HCT116 (cell line): ENCODE data around the gene MXI1. TPM values are rescaled to one million over a fixed set of nuclear protein-coding genes. Genes with fewer than 3 reads are reported as not detected.
A peak's percentile ranks its signal among the peaks of the same experiment; 100 is the strongest.

Experiments
- ATAC-seq: fragments of 200-7000 bp; cut with Tn5 transposase; 2 replicates; pipeline ENCODE4 v1.9.1; 2020; ENCODE audit warnings: mild to moderate bottlenecking, moderate library complexity
- BruUV-seq: library from RNA; stranded (reverse); fragments of 400-500 nt; replicated peaks from 2 replicates; lab custom pipeline; 2021; lab: Mats Ljungman, UMichigan
- CTCF ChIA-PET: fragments of 300-600 bp; sonication (Branson Sonifier 250); formaldehyde crosslinking; loops from one replicate; lab custom pipeline; 2021; ENCODE audit warnings: antibody characterized with exemption; lab: Charles Lee
- POLR2A ChIA-PET: fragments of 300-600, 350-600 bp; sonication (Branson Sonifier 250); formaldehyde crosslinking; loops from one replicate; lab custom pipeline; 2021; ENCODE audit warnings: antibody characterized with exemption; lab: Charles Lee
- RAD21 ChIA-PET, 2 experiments: fragments of 300-600 bp; sonication (Branson Sonifier 250); formaldehyde crosslinking; loops; one replicate each; lab custom pipeline; 2023; ENCODE audit warnings: low total read pairs in 2 of 2; ENCODE audit not compliant: uncharacterized antibody in 2 of 2, unreplicated experiment in 2 of 2, low non-redundant PET in 1 of 2; lab: Charles Lee
- DNase-seq: peaks from one replicate; pipeline ENCODE4 v3.0.0-alpha.2; 2010; ENCODE audit warnings: low read depth, low spot score
- H2AFZ ChIP-seq: fragments of 200-600 bp; shearing (Covaris generic), sonication (generic); 2 replicates; pipeline ENCODE4 v1.6.1; 2017; ENCODE audit warnings: low read depth, mixed run types, mixed read lengths, antibody characterized with exemption, low read length; ENCODE audit not compliant: poor library complexity, severe bottlenecking
- H3K27ac ChIP-seq: 2 replicates; pipeline ENCODE4 v1.5.1; 2012; ENCODE audit warnings: low read depth, low read length
- H3K27me3 ChIP-seq: fragments of 200-600 bp; sonication (generic); 2 replicates; pipeline ENCODE4 v1.6.1; 2016; ENCODE audit warnings: mixed run types, low read length, mixed read lengths; ENCODE audit not compliant: insufficient read depth
- H3K36me3 ChIP-seq, 2 experiments: fragments of 200-500 bp in 1 of 2; fragments of 200-600 bp in 1 of 2; sonication (Bioruptor generic) in 1 of 2; sonication (generic) in 1 of 2; 2 replicates each; pipeline versions ENCODE4 v1.5.1 to v1.6.1; 2014 to 2016; ENCODE audit warnings: low read length in 2 of 2, inconsistent platforms in 1 of 2, mixed read lengths in 1 of 2, mixed run types in 1 of 2; ENCODE audit not compliant: insufficient read depth in 2 of 2, control insufficient read depth in 1 of 2
- H3K4me1 ChIP-seq, 2 experiments: fragments of 200-600 bp in 1 of 2; sonication (generic) in 1 of 2; 2 replicates each; pipeline versions ENCODE4 v1.5.1 to v1.6.1; 2012 to 2017; ENCODE audit warnings: low read length in 2 of 2, inconsistent platforms in 1 of 2, mild to moderate bottlenecking in 1 of 2, mixed read lengths in 1 of 2, mixed run types in 1 of 2, moderate library complexity in 1 of 2; ENCODE audit not compliant: insufficient read depth in 2 of 2, control insufficient read depth in 1 of 2
- H3K4me2 ChIP-seq: fragments of 200-600 bp; sonication (generic); 2 replicates; pipeline ENCODE4 v1.6.1; 2017; ENCODE audit warnings: mixed run types, low read length, mixed read lengths
- H3K4me3 ChIP-seq, 2 experiments: fragments of 200-600 bp in 1 of 2; sonication (generic) in 1 of 2; replicated peaks in 1 of 2; 2 replicates each; pipeline ENCODE4 v1.5.1; 2011 to 2016; ENCODE audit warnings: low read length in 2 of 2, control low read depth in 1 of 2, low read depth in 1 of 2, mild to moderate bottlenecking in 1 of 2, mixed read lengths in 1 of 2, mixed run types in 1 of 2
- H3K79me2 ChIP-seq: fragments of 200-600 bp; sonication (generic); 2 replicates; pipeline ENCODE4 v1.6.1; 2017; ENCODE audit warnings: mild to moderate bottlenecking, mixed run types, low read length, moderate library complexity, mixed read lengths; ENCODE audit not compliant: insufficient read depth
- H3K9ac ChIP-seq: fragments of 200-600 bp; sonication (generic); 2 replicates; pipeline ENCODE4 v1.6.1; 2016; ENCODE audit warnings: low read length, mixed read lengths
- H3K9me2 ChIP-seq: fragments of 200-600 bp; sonication (generic), shearing (Covaris generic); 2 replicates; pipeline ENCODE4 v1.6.1; 2017; ENCODE audit warnings: mixed run types, mild to moderate bottlenecking, moderate library complexity; ENCODE audit not compliant: insufficient read depth
- H3K9me3 ChIP-seq, 2 experiments: fragments of 200-500 bp in 1 of 2; fragments of 200-600 bp in 1 of 2; sonication (Bioruptor generic) in 1 of 2; sonication (generic) in 1 of 2; 2 replicates each; pipeline ENCODE4 v1.6.1; 2014 to 2017; ENCODE audit warnings: low read length in 2 of 2, mixed read lengths in 2 of 2, inconsistent platforms in 1 of 2, low read depth in 1 of 2, mild to moderate bottlenecking in 1 of 2, mixed run types in 1 of 2, moderate library complexity in 1 of 2; ENCODE audit not compliant: control insufficient read depth in 1 of 2, insufficient read depth in 1 of 2
- H4K20me1 ChIP-seq: fragments of 200-600 bp; sonication (generic), shearing (Covaris generic); 2 replicates; pipeline ENCODE4 v1.6.1; 2017; ENCODE audit warnings: mixed run types, mild to moderate bottlenecking, moderate library complexity; ENCODE audit not compliant: insufficient read depth
- ATF3 ChIP-seq: IDR thresholded peaks from 2 replicates; pipeline ENCODE4 v1.6.1; 2012
- CBX3 ChIP-seq: IDR thresholded peaks from 2 replicates; pipeline ENCODE4 v1.6.1; 2012; ENCODE audit warnings: low read depth
- CTCF ChIP-seq, 3 experiments: fragments of 200-600 bp in 1 of 3; sonication (generic) in 1 of 3; IDR thresholded peaks in 2 of 3; conservative IDR thresholded peaks in 1 of 3; 2 replicates each; pipeline ENCODE4 v1.5.1; 2012 to 2017; ENCODE audit warnings: low read depth in 2 of 3, low read length in 2 of 3, antibody characterized with exemption in 1 of 3, borderline replicate concordance in 1 of 3, control low read depth in 1 of 3, mild to moderate bottlenecking in 1 of 3, mixed read lengths in 1 of 3, mixed run types in 1 of 3, moderate library complexity in 1 of 3; ENCODE audit not compliant: insufficient read depth in 1 of 3
- EZH2 ChIP-seq: fragments of 200-600 bp; sonication (generic); IDR thresholded peaks from 2 replicates; pipeline ENCODE4 v1.6.1; 2017; ENCODE audit warnings: antibody characterized with exemption, mixed run types
- REST ChIP-seq: IDR thresholded peaks from 2 replicates; pipeline ENCODE4 v1.6.1; 2012; ENCODE audit warnings: low read depth
- SRF ChIP-seq: IDR thresholded peaks from 2 replicates; pipeline ENCODE4 v1.6.1; 2012; ENCODE audit warnings: low read depth
- TCF7L2 ChIP-seq: IDR thresholded peaks from 2 replicates; pipeline ENCODE4 v1.7.0; 2011; ENCODE audit warnings: borderline replicate concordance, inconsistent platforms; ENCODE audit not compliant: insufficient read depth, insufficient read length; ENCODE audit errors: extremely low read depth
- YY1 ChIP-seq: IDR thresholded peaks from 2 replicates; pipeline ENCODE4 v1.6.1; 2011; ENCODE audit warnings: low read length, low read depth, moderate library complexity, mild to moderate bottlenecking; ENCODE audit not compliant: insufficient replicate concordance; ENCODE audit errors: extremely low read depth
- ZFX ChIP-seq: fragments of 450-650 bp; IDR thresholded peaks from 2 replicates; pipeline ENCODE4 v1.6.1; 2017
- intact Hi-C: fragments of 100-400 bp; cut with micrococcal nuclease; formaldehyde crosslinking; loops from 2 replicates; pipeline ENCODE4 v1.10.0; 2022
- total RNA-seq: library from RNA; stranded (reverse); gene quantifications from one replicate; pipeline ENCODE4 v1.2.1, GENCODE V29; 2021; ENCODE audit not compliant: unreplicated experiment
- TF ChIP-seq, protein P1 (sequence below): IDR thresholded peaks from 2 replicates; pipeline ENCODE4 v1.6.1; 2012

Gene MXI1
- total RNA-seq, 1 experiment from 2014 or later = 57.0 TPM

- no TSS peak for BruUV-seq
- H3K9ac ChIP-seq = no peak overlapping the region
- no peaks in the 10 kb centered on the region for H3K27me3 ChIP-seq
- RAD21 ChIA-PET = interaction anchor here (0.7 to 2.0 kb wide), 3 partner anchors 42 to 289 kb away, joined by 3 to 5 read pairs (median 3); no protein-coding TSS in a partner anchor
- CTCF ChIA-PET = interaction anchor here (1.1 to 1.5 kb wide), 4 partner anchors 140 to 361 kb away, joined by 4 to 6 read pairs (median 4); no protein-coding TSS in a partner anchor
- no peak overlapping the region for H3K27ac ChIP-seq
- peaks cover 6 to 28% of the 10 kb centered on the region in 2 experiments; a peak in 3 of 4 replicates for H3K4me1 ChIP-seq
- H3K9me2 ChIP-seq = no peaks in the 10 kb centered on the region
- POLR2A ChIA-PET = interaction anchor here (0.9 to 2.0 kb wide), 2 partner anchors 187 to 202 kb away, joined by 3 to 6 read pairs; partner anchors contain the start of gene DUSP5
- intact Hi-C loops = loop anchor here (1.0 to 5.0 kb wide), 7 partner anchors 42 to 582 kb away; no protein-coding TSS in a partner anchor
- H3K79me2 ChIP-seq = no peaks in the 10 kb centered on the region
- peak overlapping the region; percentile 99 for H2AFZ ChIP-seq
- H3K9me3 ChIP-seq = no peaks in the 10 kb centered on the region
- no peak overlapping the region for H3K4me3 ChIP-seq
- H3K36me3 ChIP-seq = no peaks in the 10 kb centered on the region
- peak overlapping the region; percentile 48; the same call in 1 of the 2 replicates for H3K4me2 ChIP-seq
- DNase-seq = no peak
- TF ChIP-seq SRF (no peak), TCF7L2 (peak; percentile 37)
- TF ChIP-seq, all 23 proteins: peak for 1
- ATAC-seq = no peak
- no peaks in the 10 kb centered on the region for H4K20me1 ChIP-seq
Measured at GRCh38 chr10:110310741-110311140, 103.3 kb downstream of the MXI1 start.

DNA sequence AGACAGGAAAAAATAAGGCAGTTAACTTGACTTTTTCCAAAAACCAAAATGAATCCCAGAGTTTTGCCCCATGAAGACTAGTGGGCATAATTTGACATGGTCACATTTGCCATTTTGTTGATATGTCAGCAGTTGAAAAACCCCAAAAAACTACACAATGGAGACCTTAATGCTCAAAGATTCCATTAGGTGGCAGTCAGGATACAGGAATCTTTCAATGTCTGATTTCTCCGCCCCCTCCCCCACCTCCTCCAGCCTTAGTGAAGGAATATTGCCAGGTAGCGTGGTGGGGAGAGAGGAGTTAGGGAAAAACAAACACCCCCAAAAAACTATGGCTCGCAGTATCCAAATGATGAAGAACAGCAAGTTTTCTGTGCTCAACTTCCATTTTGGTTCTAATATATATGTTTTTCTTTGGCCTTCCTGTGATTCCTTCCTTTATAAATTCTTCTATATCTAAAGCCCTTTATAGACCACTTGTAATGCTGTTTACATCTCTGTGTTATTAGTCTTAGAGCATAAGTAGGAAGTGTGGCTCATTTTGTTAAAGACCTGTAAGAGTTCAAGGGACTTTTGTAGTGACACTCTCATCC lies 104.0 kb downstream of the MXI1 start:
- no peaks in the 10 kb centered on the region for H3K36me3 ChIP-seq
- H3K9me3 ChIP-seq = no peaks in the 10 kb centered on the region
- intact Hi-C loops = loop anchor here (1.0 to 5.0 kb wide), 7 partner anchors 41 to 581 kb away; no protein-coding TSS in a partner anchor
- H3K79me2 ChIP-seq = no peaks in the 10 kb centered on the region
- no peaks in the 10 kb centered on the region for H3K27me3 ChIP-seq
- ATAC-seq (peak; percentile 90), DNase-seq (peak; percentile 80)
- H2AFZ ChIP-seq = peak overlapping the region; percentile 99
- peak overlapping the region; percentile 48 for H3K4me2 ChIP-seq
- ChIA-PET CTCF (interaction anchor here (0.8 kb wide), 1 partner anchor 289 kb away, joined by 3 read pairs; no protein-coding TSS in a partner anchor), RAD21 (interaction anchor here in 1 of 2 experiments (2.0 kb wide), 1 partner anchor 235 kb away, joined by 5 read pairs; no protein-coding TSS in a partner anchor), POLR2A (interaction anchor here (1.0 to 2.0 kb wide), 3 partner anchors 96 to 203 kb away, joined by 3 to 6 read pairs (median 3); no protein-coding TSS in a partner anchor)
- peaks cover 2 to 20% of the 10 kb centered on the region in 2 experiments; a peak in 2 of 4 replicates for H3K4me1 ChIP-seq
- no peak overlapping the region for H3K4me3 ChIP-seq
- no peaks in the 10 kb centered on the region for H4K20me1 ChIP-seq
- no peaks in the 10 kb centered on the region for H3K9me2 ChIP-seq
- no TSS peak for BruUV-seq
- no peak overlapping the region for H3K9ac ChIP-seq
- no peak overlapping the region for H3K27ac ChIP-seq
- no peak for TF ChIP-seq ZFX
- TF ChIP-seq CTCF (IDR thresholded peaks at IDR 0.05 in 2 of 3, conservative IDR thresholded peaks at IDR 0.05 in 1 of 3; ENCODE audit: borderline replicate concordance in 1 of 3, insufficient read depth in 1 of 3, low read depth in 2 of 3, low read length in 2 of 3) = peak; percentile 73 to 96 (median 90)
- TF ChIP-seq ATF3 = no peak
- TF ChIP-seq REST = no peak
- TF ChIP-seq EZH2 = no peak
- TF ChIP-seq CBX3 = peak; percentile 78; the same call in 1 of the 2 replicates
- TF ChIP-seq SRF = no peak
- peak; percentile 80 for TF ChIP-seq YY1
- TF ChIP-seq, protein P1, sequence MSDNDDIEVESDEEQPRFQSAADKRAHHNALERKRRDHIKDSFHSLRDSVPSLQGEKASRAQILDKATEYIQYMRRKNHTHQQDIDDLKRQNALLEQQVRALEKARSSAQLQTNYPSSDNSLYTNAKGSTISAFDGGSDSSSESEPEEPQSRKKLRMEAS = peak; percentile 19; the same call in 1 of the 2 replicates
- no peak for TF ChIP-seq TCF7L2
